Stomach (tissue), 4 donors: ENCODE data around the gene KRTAP5-3.

Source experiments
- POLR2A ChIP-seq, 4 donors: fragments of 450-650 bp; IDR thresholded peaks; one replicate each; pipeline ENCODE4 v1.6.1; 2016; ENCODE audit warnings: antibody characterized with exemption in 4 of 4, control low read depth in 2 of 4, mild to moderate bottlenecking in 1 of 4, moderate library complexity in 1 of 4
- TF ChIP-seq, protein P1 (sequence below), 7 experiments: fragments of 450-650 bp in 4 of 7; fragments of 200-600 bp in 3 of 7; sonication (generic) in 3 of 7; IDR thresholded peaks; one replicate each; pipeline ENCODE4 v1.5.1; 2016 to 2019; ENCODE audit warnings: antibody characterized with exemption in 7 of 7, control low read depth in 2 of 7, mild to moderate bottlenecking in 1 of 7

- TF ChIP-seq, protein P1, sequence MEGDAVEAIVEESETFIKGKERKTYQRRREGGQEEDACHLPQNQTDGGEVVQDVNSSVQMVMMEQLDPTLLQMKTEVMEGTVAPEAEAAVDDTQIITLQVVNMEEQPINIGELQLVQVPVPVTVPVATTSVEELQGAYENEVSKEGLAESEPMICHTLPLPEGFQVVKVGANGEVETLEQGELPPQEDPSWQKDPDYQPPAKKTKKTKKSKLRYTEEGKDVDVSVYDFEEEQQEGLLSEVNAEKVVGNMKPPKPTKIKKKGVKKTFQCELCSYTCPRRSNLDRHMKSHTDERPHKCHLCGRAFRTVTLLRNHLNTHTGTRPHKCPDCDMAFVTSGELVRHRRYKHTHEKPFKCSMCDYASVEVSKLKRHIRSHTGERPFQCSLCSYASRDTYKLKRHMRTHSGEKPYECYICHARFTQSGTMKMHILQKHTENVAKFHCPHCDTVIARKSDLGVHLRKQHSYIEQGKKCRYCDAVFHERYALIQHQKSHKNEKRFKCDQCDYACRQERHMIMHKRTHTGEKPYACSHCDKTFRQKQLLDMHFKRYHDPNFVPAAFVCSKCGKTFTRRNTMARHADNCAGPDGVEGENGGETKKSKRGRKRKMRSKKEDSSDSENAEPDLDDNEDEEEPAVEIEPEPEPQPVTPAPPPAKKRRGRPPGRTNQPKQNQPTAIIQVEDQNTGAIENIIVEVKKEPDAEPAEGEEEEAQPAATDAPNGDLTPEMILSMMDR (IDR thresholded peaks at IDR 0.05) = no peak
- no peak for TF ChIP-seq POLR2A (IDR thresholded peaks at IDR 0.05)
Observed at GRCh38 chr11:1592628-1593027, 15.6 kb downstream of the KRTAP5-3 start.
